ENCODE results near the gene SLC39A1.

Gene SLC39A1

GRCh38 chr1:153976819-153977249 lies 13.5 kb upstream of the SLC39A1 start:
- DNase-seq, result no peak

- no peak for DNase-seq
These were observed 10.2 kb upstream of the SLC39A1 start for GRCh38 chr1:153973525-153973924.

- no peak for DNase-seq
These were observed 9.7 kb upstream of the SLC39A1 start for GRCh38 chr1:153973071-153973470.

GRCh38 chr1:153970346-153970745 lies 7.0 kb upstream of the SLC39A1 start:
- no peak for DNase-seq

GRCh38 chr1:153968972-153969371 lies 5.6 kb upstream of the SLC39A1 start:
- no peak for DNase-seq

GRCh38 chr1:153968408-153968807 lies 5.1 kb upstream of the SLC39A1 start:
- no peak for DNase-seq

- DNase-seq, result no peak
These were observed 4.6 kb upstream of the SLC39A1 start for GRCh38 chr1:153968000-153968363.

GRCh38 chr1:153967107-153967999 lies 4.0 kb upstream of the SLC39A1 start, which contains the start of gene CREB3L4:
TSS of gene CREB3L4 (plus strand) at chr1:153967902. CDS start at chr1:153968526, 624 bp downstream.
- DNase-seq, result peak; percentile 81

GRCh38 chr1:153963850-153964331 lies 554 bp upstream of the SLC39A1 start:
- no peak for DNase-seq

GRCh38 chr1:153962088-153963029 lies 978 bp downstream of the SLC39A1 start:
- DNase-seq, result no peak

- DNase-seq, result no peak
These were observed 1.9 kb downstream of the SLC39A1 start for GRCh38 chr1:153961421-153961820.

GRCh38 chr1:153960206-153960605 lies 3.1 kb downstream of the SLC39A1 start:
- no peak for DNase-seq

GRCh38 chr1:153959454-153959853 lies 3.9 kb downstream of the SLC39A1 start:
- DNase-seq, result no peak

GRCh38 chr1:153958961-153959260 lies 4.4 kb downstream of the SLC39A1 start:
- DNase-seq, result no peak

- DNase-seq, result peak; percentile 99
These were observed 5.0 kb downstream of the SLC39A1 start, which contains the start of gene CRTC2 for GRCh38 chr1:153958111-153958960. TSS of gene CRTC2 (minus strand) at chr1:153958612. CDS start at chr1:153958497, 115 bp downstream.

GRCh38 chr1:153957744-153958110 lies 5.6 kb downstream of the SLC39A1 start:
- no peak for DNase-seq

GRCh38 chr1:153956997-153957715 lies 6.2 kb downstream of the SLC39A1 start:
- DNase-seq, result no peak

GRCh38 chr1:153954826-153955225 lies 8.5 kb downstream of the SLC39A1 start:
- no peak for DNase-seq

- no peak for DNase-seq
These were observed 9.4 kb downstream of the SLC39A1 start for GRCh38 chr1:153953859-153954365.

- no peak for DNase-seq
These were observed 11.5 kb downstream of the SLC39A1 start for GRCh38 chr1:153951801-153952200.

- DNase-seq, result no peak
These were observed 12.2 kb downstream of the SLC39A1 start for GRCh38 chr1:153951183-153951582.

Measured in effector CD4-positive, alpha-beta T cell (primary cell).